ENCODE measurements around the gene DCAF5. TPM values are rescaled to one million over a fixed set of nuclear protein-coding genes. Genes with fewer than 3 reads are reported as not detected.
A peak's percentile ranks its signal among the peaks of the same experiment; 100 is the strongest.

DCAF5 gene
- total and polyA plus RNA-seq, 2 of the 13 experiments (the other 11 are each of a cell fraction or from before 2014, with no cell fraction given): 13.4 to 31.6 TPM

GRCh38 chr14:69153152-69153872 is 393 bp upstream of the DCAF5 start (continued):
- TF ChIP-seq ZNF414 (CRISPR knock-in tag; IDR thresholded peaks at IDR 0.05) (peak; percentile 53; the same call in 1 of the 2 replicates), KDM2A (CRISPR knock-in tag; IDR thresholded peaks at IDR 0.05; ENCODE audit: borderline replicate concordance, low read depth) (peak; percentile 12; the same call in 1 of the 2 replicates), ZNF563 (CRISPR knock-in tag; IDR thresholded peaks at IDR 0.05) (no peak; the same call in 1 of the 2 replicates), TARDBP (CRISPR knock-in tag; IDR thresholded peaks at IDR 0.05) (no peak), NFE2 (CRISPR knock-in tag; IDR thresholded peaks at IDR 0.05) (no peak), ZNF605 (CRISPR knock-in tag; IDR thresholded peaks at IDR 0.05) (0 out of 2 replicates have a peak, but pooled peaks have one; percentile 28), CBX5 (CRISPR knock-in tag; IDR thresholded peaks at IDR 0.05; ENCODE audit: borderline replicate concordance) (no peak), MYNN (CRISPR knock-in tag; IDR thresholded peaks at IDR 0.05; ENCODE audit: low read depth) (no peak), ZNF598 (CRISPR knock-in tag; IDR thresholded peaks at IDR 0.05; ENCODE audit: borderline replicate concordance) (no peak), ZNF607 (CRISPR knock-in tag; IDR thresholded peaks at IDR 0.05; ENCODE audit: borderline replicate concordance) (no peak; the same call in 1 of the 2 replicates), RORA (CRISPR knock-in tag; IDR thresholded peaks at IDR 0.05) (no peak), ZBTB7A (CRISPR knock-in tag; IDR thresholded peaks at IDR 0.05) (no peak; the same call in 1 of the 2 replicates), DBP (CRISPR knock-in tag; IDR thresholded peaks at IDR 0.05; ENCODE audit: not compliant biosample characterization) (no peak), SAP130 (CRISPR knock-in tag; IDR thresholded peaks at IDR 0.05; ENCODE audit: low read depth) (peak; percentile 95), MLLT10 (CRISPR knock-in tag; IDR thresholded peaks at IDR 0.05) (no peak), ZNF589 (CRISPR knock-in tag; conservative IDR thresholded peaks at IDR 0.05) (no peak), ATF3 (CRISPR knock-in tag; IDR thresholded peaks at IDR 0.05) (no peak), SP140L (CRISPR knock-in tag; IDR thresholded peaks at IDR 0.05; ENCODE audit: borderline replicate concordance) (no peak), ZNF124 (CRISPR knock-in tag; IDR thresholded peaks at IDR 0.05) (peak; percentile 45; the same call in 1 of the 2 replicates), TBX3 (IDR thresholded peaks at IDR 0.05; ENCODE audit: borderline replicate concordance) (no peak), BHLHE40 (IDR thresholded peaks at IDR 0.05; ENCODE audit: low read length) (no peak)
- TF ChIP-seq, protein P1, sequence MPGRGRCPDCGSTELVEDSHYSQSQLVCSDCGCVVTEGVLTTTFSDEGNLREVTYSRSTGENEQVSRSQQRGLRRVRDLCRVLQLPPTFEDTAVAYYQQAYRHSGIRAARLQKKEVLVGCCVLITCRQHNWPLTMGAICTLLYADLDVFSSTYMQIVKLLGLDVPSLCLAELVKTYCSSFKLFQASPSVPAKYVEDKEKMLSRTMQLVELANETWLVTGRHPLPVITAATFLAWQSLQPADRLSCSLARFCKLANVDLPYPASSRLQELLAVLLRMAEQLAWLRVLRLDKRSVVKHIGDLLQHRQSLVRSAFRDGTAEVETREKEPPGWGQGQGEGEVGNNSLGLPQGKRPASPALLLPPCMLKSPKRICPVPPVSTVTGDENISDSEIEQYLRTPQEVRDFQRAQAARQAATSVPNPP (CRISPR knock-in tag; IDR thresholded peaks at IDR 0.05): no peak
- TF ChIP-seq, protein P2, sequence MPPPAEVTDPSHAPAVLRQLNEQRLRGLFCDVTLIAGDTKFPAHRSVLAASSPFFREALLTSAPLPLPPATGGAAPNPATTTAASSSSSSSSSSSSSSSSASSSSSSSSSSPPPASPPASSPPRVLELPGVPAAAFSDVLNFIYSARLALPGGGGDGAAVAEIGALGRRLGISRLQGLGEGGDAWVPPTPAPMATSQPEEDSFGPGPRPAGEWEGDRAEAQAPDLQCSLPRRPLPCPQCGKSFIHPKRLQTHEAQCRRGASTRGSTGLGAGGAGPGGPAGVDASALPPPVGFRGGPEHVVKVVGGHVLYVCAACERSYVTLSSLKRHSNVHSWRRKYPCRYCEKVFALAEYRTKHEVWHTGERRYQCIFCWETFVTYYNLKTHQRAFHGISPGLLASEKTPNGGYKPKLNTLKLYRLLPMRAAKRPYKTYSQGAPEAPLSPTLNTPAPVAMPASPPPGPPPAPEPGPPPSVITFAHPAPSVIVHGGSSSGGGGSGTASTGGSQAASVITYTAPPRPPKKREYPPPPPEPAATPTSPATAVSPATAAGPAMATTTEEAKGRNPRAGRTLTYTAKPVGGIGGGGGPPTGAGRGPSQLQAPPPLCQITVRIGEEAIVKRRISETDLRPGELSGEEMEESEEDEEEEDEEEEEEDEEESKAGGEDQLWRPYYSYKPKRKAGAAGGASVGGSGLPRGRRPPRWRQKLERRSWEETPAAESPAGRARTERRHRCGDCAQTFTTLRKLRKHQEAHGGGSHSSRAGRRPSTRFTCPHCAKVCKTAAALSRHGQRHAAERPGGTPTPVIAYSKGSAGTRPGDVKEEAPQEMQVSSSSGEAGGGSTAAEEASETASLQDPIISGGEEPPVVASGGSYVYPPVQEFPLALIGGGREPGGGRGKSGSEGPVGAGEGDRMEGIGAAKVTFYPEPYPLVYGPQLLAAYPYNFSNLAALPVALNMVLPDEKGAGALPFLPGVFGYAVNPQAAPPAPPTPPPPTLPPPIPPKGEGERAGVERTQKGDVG (CRISPR knock-in tag; IDR thresholded peaks at IDR 0.05; ENCODE audit: borderline replicate concordance): no peak
- TF ChIP-seq, protein P3, sequence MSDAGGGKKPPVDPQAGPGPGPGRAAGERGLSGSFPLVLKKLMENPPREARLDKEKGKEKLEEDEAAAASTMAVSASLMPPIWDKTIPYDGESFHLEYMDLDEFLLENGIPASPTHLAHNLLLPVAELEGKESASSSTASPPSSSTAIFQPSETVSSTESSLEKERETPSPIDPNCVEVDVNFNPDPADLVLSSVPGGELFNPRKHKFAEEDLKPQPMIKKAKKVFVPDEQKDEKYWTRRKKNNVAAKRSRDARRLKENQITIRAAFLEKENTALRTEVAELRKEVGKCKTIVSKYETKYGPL (CRISPR knock-in tag; IDR thresholded peaks at IDR 0.05): no peak

Data from HepG2 (cell line).